BE2C (cell line): ENCODE measurements around the gene CSMD2.

Experiments
- DNase-seq: peaks from one replicate; pipeline ENCODE4 v3.0.0-alpha.2; 2020
- H3K27me3 ChIP-seq: fragments of 250-450 bp; sonication (Bioruptor Pico); 2 replicates; pipeline ENCODE4 v1.5.1; 2020; ENCODE audit warnings: mild to moderate bottlenecking
- H3K36me3 ChIP-seq: fragments of 250-450 bp; sonication (Bioruptor Pico); 2 replicates; pipeline ENCODE4 v1.5.1; 2020; ENCODE audit warnings: mild to moderate bottlenecking
- H3K4me1 ChIP-seq: fragments of 250-450 bp; sonication (Bioruptor Pico); 2 replicates; pipeline ENCODE4 v1.5.1; 2020
- H3K4me3 ChIP-seq: 2 replicates; pipeline ENCODE4 v1.5.1; 2011; ENCODE audit warnings: low read depth, low read length
- H3K9me3 ChIP-seq: fragments of 250-450 bp; sonication (Bioruptor Pico); 2 replicates; pipeline ENCODE4 v1.5.1; 2020
- TF ChIP-seq, protein P1 (sequence below): IDR thresholded peaks from 2 replicates; pipeline ENCODE4 v1.5.1; 2012; ENCODE audit warnings: mild to moderate bottlenecking, low read depth, low read length

Gene CSMD2

DNA sequence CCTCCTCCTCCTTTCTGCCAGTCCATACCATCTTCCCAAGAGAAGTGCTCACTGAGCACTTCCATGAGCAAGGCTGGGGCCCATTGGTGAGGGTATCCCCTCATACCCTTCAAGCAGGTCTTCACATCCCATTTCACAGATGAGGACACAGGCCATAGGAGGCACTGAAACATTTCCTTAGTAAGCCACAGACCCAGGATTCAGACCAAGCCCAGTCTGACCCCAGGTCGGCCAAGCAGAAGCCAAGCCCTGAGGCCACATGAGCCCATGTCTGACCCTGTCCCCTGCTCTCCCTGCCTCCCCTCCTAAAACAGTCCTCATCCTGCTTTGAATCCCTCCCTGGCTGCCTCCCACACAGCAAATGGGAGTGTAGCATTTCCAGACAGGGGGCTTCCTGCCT is 546.4 kb downstream of the CSMD2 start:
- Histone ChIP-seq H3K27me3 (no peaks in the 10 kb centered on the region), H3K4me1 (no peaks in the 10 kb centered on the region), H3K36me3 (no peaks in the 10 kb centered on the region), H3K9me3 (no peaks in the 10 kb centered on the region), H3K4me3 (no peak overlapping the region)
- no peak for DNase-seq
- TF ChIP-seq, protein P1, sequence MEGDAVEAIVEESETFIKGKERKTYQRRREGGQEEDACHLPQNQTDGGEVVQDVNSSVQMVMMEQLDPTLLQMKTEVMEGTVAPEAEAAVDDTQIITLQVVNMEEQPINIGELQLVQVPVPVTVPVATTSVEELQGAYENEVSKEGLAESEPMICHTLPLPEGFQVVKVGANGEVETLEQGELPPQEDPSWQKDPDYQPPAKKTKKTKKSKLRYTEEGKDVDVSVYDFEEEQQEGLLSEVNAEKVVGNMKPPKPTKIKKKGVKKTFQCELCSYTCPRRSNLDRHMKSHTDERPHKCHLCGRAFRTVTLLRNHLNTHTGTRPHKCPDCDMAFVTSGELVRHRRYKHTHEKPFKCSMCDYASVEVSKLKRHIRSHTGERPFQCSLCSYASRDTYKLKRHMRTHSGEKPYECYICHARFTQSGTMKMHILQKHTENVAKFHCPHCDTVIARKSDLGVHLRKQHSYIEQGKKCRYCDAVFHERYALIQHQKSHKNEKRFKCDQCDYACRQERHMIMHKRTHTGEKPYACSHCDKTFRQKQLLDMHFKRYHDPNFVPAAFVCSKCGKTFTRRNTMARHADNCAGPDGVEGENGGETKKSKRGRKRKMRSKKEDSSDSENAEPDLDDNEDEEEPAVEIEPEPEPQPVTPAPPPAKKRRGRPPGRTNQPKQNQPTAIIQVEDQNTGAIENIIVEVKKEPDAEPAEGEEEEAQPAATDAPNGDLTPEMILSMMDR: no peak

DNA sequence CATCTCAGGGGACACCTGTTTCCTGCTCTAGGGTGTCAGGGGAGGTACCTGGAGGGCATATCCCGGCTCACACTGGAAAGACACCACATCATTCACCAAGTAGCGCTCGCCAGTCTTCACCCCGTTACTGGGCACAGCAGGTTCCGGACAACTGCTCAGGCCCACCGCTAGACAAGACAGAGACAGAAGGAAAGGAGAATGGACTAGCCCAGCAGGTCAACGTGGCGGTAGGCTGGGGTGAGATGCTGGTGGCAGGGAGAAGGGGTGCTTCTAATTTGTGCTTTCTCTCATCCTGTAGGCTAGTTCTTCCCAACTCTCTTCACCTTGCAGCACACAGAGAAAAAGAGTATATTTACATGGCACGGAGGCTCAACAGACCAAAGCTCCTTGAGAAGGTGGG is 547.6 kb downstream of the CSMD2 start:
- no peaks in the 10 kb centered on the region for H3K9me3 ChIP-seq
- TF ChIP-seq, protein P1: no peak
- no peaks in the 10 kb centered on the region for H3K27me3 ChIP-seq

DNA sequence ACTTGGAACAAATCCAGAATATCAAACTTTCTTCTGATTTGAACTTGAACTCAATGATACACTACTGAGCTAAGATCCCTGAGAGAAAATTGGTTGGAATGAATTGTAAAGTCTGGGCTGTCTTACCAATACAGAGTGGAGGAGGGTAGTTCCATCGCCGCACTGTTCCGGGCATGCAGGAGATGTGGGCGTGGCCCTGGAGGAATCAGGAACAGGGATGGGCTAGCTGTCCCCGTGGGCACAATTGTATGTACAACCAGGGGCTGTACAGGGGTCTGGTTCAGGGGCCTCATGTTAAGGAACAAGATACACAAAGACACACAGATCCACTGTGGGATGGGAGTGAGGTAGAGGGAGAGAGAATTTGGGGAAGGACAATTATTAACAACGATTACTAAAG is 548.2 kb downstream of the CSMD2 start:
- Histone ChIP-seq H3K4me1 (no peaks in the 10 kb centered on the region), H3K36me3 (no peaks in the 10 kb centered on the region), H3K9me3 (no peaks in the 10 kb centered on the region), H3K27me3 (no peaks in the 10 kb centered on the region), H3K4me3 (no peak overlapping the region)
- DNase-seq: no peak
- TF ChIP-seq, protein P1: no peak

More for the DNA sequence above, 547.6 kb downstream of the CSMD2 start:
- Histone ChIP-seq H3K4me3 (no peak overlapping the region), H3K4me1 (no peaks in the 10 kb centered on the region), H3K36me3 (no peaks in the 10 kb centered on the region)
- no peak for DNase-seq

DNA sequence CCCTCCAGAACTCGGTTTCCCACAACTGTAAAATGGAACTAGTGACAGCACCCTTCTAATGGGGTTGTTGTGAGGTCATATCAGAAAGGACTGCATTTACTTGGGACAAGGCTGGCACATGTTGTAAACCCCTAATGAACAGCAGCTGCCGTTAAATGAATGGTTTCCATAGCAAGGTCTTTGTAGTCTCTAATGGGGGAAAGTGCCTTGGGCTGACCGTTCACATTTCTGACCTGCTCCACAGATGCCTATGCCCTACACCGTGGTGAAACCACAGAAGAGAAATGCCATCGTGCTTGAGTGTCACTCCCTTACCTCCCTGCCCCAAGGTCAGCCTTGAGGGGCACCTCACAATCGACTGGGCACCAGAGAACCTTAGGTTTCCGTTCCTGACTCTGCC is 549.5 kb downstream of the CSMD2 start:
- no peak for DNase-seq
- H3K4me3 ChIP-seq: no peak overlapping the region
- H3K36me3 ChIP-seq: no peaks in the 10 kb centered on the region
- TF ChIP-seq, protein P1: no peak
- no peaks in the 10 kb centered on the region for H3K9me3 ChIP-seq
- no peaks in the 10 kb centered on the region for H3K4me1 ChIP-seq
- no peaks in the 10 kb centered on the region for H3K27me3 ChIP-seq

DNA sequence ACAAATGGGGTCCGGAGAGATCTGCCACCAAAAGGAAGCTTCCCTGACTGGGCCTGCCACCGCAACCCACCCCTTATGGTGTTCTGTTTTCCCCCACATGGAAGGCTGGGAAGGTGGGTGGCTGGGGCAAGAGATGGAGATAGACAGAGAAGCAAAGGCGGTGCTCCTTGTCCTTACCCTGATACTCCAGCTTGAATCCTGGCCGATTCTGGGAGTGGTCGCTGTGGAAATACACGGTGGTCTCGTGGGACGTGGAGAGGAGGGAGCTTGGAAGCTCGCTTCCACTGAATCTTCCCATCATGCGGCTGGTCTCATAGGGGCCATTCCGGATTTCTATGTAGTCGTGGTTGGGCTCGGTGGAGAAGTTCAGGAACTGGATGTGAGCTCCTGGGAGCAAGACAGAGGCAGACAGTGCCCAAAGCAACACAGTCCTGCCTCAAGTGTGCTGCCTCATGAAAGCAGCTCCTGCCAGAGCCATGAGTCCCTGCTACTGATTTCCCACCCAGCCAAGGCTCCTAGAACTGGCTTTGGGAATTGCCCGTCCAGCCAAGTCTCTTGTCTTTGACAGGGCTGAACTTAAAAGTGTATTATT is 554.1 kb downstream of the CSMD2 start:
- Histone ChIP-seq H3K27me3 (no peaks in the 10 kb centered on the region), H3K4me3 (no peak overlapping the region), H3K36me3 (no peaks in the 10 kb centered on the region), H3K9me3 (no peaks in the 10 kb centered on the region), H3K4me1 (no peaks in the 10 kb centered on the region)
- DNase-seq: no peak
- TF ChIP-seq, protein P1: no peak

DNA sequence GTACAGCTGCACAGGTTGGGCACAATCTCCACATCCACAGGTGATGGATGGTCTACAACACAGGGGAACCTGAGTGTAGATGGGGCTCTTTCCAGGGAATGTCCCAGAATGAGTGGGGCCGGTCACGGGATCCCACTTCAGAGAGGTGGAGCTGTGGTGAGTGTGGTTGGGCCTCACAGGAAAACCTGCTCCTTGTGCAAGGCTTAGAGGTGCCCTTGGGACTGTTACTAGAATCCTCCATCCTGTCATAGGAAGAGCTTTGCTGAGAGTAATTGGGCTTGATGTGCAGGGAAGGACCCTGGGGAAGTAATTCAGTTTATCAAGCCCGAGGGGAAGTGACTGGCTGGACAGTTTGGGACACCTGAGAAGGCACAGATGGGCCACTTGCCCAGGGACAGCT is 554.6 kb downstream of the CSMD2 start:
- Histone ChIP-seq H3K4me1 (no peaks in the 10 kb centered on the region), H3K27me3 (no peaks in the 10 kb centered on the region), H3K4me3 (no peak overlapping the region), H3K36me3 (no peaks in the 10 kb centered on the region), H3K9me3 (no peaks in the 10 kb centered on the region)
- DNase-seq: no peak
- TF ChIP-seq, protein P1: no peak
